ENCODE data around the gene ZBTB34.

DNA sequence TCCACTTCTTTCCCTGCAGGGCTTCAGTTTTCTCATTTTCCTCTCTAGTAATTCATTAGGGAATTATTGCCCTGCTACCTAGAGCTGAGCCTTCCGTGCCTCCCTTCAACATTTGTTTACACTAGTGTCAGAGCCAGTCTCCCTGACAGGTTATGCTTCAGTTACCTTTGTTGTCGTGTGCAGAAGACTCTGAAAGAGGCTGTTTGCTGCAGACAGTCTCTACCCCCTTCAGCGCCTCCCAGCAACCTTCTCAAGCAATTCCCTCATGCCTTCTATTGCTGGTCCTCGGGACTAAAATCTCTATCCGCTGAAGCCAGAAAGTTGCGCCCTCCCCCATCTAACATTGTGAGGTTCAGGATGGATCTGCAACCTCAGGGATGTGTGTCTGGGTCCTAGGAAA, 67.0 kb downstream of the ZBTB34 start:
- TF ChIP-seq, protein P1, sequence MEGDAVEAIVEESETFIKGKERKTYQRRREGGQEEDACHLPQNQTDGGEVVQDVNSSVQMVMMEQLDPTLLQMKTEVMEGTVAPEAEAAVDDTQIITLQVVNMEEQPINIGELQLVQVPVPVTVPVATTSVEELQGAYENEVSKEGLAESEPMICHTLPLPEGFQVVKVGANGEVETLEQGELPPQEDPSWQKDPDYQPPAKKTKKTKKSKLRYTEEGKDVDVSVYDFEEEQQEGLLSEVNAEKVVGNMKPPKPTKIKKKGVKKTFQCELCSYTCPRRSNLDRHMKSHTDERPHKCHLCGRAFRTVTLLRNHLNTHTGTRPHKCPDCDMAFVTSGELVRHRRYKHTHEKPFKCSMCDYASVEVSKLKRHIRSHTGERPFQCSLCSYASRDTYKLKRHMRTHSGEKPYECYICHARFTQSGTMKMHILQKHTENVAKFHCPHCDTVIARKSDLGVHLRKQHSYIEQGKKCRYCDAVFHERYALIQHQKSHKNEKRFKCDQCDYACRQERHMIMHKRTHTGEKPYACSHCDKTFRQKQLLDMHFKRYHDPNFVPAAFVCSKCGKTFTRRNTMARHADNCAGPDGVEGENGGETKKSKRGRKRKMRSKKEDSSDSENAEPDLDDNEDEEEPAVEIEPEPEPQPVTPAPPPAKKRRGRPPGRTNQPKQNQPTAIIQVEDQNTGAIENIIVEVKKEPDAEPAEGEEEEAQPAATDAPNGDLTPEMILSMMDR (IDR thresholded peaks at IDR 0.05): no peak
- TF ChIP-seq POLR2A (IDR thresholded peaks at IDR 0.05): no peak
